Activated naive CD8-positive, alpha-beta T cell treated with anti-CD3 and anti-CD28 coated beads, Interleukin-2, amount 50 U/mL, for 24 hours (primary cell): ENCODE data around the gene PAFAH2.
"Not testable (repeated sequence)": the region's sequence is repeated elsewhere in the genome, so short reads cannot be mapped to it uniquely, and the experiment has no call there.

Experiments
- ATAC-seq: fragments of 150-1000 bp; cut with Tn5 transposase; one replicate; pipeline ENCODE4 v1.10.0; 2021
- DNase-seq: peaks from one replicate; pipeline ENCODE4 v3.0.0; 2021
- H3K27ac Mint-ChIP-seq: one replicate; pipeline ENCODE4 v1.8.0; 2021; ENCODE audit warnings: mild to moderate bottlenecking, mixed read lengths
- H3K27me3 Mint-ChIP-seq: one replicate; pipeline ENCODE4 v1.8.0; 2021; ENCODE audit warnings: mixed read lengths
- H3K36me3 Mint-ChIP-seq: one replicate; pipeline ENCODE4 v1.8.0; 2021; ENCODE audit warnings: low read depth, mixed read lengths
- H3K4me1 Mint-ChIP-seq: one replicate; pipeline ENCODE4 v1.8.0; 2021; ENCODE audit warnings: mixed read lengths
- H3K4me3 Mint-ChIP-seq: one replicate; pipeline ENCODE4 v1.8.0; 2021; ENCODE audit warnings: mild to moderate bottlenecking, moderate library complexity, mixed read lengths
- H3K9me3 Mint-ChIP-seq: one replicate; pipeline ENCODE4 v1.8.0; 2021; ENCODE audit warnings: mixed read lengths

The PAFAH2 gene

DNA sequence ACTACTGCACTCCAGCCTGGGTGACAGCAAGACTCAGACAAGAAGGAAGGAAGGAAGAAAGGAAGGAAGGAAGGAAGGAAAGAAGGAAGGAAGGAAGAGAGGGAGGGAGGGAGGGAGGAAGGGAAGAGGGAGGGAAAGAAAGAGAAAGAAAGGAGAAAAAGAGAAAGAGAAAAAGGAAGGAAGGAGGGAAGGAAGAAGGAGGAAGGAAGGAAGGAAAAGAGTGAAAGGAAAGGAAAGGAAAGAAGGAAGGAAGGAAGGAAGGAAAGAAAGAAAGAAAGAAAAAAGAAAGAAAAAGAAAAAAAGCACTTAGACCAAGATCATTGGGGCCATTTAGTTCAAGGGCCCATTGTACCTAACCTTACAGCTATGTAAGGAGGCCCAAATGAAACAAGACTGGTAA is 42.3 kb downstream of the PAFAH2 start:
- peaks cover 24% of the 10 kb centered on the region for H3K36me3 Mint-ChIP-seq
- no peaks in the 10 kb centered on the region for H3K9me3 Mint-ChIP-seq
- H3K4me3 Mint-ChIP-seq = no peak overlapping the region
- peaks cover 4% of the 10 kb centered on the region for H3K4me1 Mint-ChIP-seq
- ATAC-seq = no peak
- no peaks in the 10 kb centered on the region for H3K27me3 Mint-ChIP-seq
- no peak for DNase-seq
- H3K27ac Mint-ChIP-seq = no peak overlapping the region

DNA sequence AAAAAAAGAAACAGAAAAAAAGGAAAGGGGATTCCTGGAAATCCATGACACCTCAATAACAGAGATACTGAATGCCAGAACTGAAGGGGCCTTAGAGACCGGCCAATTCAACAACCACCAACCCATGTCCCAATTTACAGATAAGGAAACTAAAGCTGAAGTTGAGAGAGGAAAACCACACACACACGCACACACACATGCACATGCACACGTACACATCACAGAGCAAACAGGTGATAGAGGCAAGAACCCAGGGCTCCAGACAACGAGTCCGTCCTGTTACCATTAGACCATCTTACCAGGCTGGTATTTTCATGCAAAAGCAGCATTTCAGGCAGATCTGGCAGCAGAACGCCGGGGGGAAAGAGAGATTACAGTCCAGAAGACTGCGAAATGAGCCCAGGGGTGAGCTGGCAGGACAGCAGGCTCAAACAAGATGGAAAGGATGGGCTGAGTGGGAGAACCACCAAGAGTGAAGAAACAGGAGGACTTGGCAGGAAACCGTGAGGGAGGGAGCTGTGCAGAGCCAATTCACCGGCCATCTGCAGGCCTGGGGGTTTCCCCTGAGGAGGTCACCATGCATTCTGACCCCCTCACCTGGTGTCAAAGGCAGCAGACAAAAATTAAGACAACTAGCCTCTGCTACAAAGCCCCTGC is 43.5 kb downstream of the PAFAH2 start:
- ATAC-seq (no peak), DNase-seq (no peak)
- peaks cover 13% of the 10 kb centered on the region for H3K36me3 Mint-ChIP-seq
- no peak overlapping the region for H3K27ac Mint-ChIP-seq
- H3K4me3 Mint-ChIP-seq = no peak overlapping the region
- no peaks in the 10 kb centered on the region for H3K9me3 Mint-ChIP-seq
- peaks cover 4% of the 10 kb centered on the region for H3K4me1 Mint-ChIP-seq
- H3K27me3 Mint-ChIP-seq = no peaks in the 10 kb centered on the region

DNA sequence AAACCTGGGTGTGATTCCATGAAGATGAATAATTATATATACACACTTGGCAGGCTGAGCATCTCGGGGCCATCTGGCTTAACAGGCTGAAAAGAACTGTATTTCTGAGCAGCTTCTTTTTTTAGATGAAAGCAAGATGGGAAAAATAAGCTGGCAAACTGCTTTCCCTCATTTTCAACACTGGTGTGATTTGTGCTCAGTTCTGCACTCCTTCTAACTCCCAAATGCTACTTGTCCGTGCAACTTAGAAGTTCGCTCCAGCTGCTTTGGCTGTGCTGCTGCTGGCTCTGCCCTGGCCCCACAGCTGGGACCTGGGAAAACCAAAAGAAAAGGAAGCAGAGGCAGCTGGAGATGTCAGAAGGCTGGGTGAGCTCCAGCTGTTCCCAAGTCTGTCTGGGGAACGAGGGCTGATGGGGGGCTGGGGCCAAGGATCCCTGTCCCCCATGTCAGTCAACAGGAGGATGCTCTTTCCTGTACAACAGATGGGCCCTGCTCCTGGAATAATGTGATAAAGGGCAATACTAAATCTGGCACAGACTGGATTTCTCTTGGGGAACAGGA is 44.9 kb downstream of the PAFAH2 start:
- no peak overlapping the region for H3K27ac Mint-ChIP-seq
- H3K4me3 Mint-ChIP-seq = no peak overlapping the region
- no peak for ATAC-seq
- H3K36me3 Mint-ChIP-seq = no peaks in the 10 kb centered on the region
- H3K27me3 Mint-ChIP-seq = no peaks in the 10 kb centered on the region
- H3K4me1 Mint-ChIP-seq = peaks cover 4% of the 10 kb centered on the region
- DNase-seq = no peak
- no peaks in the 10 kb centered on the region for H3K9me3 Mint-ChIP-seq

DNA sequence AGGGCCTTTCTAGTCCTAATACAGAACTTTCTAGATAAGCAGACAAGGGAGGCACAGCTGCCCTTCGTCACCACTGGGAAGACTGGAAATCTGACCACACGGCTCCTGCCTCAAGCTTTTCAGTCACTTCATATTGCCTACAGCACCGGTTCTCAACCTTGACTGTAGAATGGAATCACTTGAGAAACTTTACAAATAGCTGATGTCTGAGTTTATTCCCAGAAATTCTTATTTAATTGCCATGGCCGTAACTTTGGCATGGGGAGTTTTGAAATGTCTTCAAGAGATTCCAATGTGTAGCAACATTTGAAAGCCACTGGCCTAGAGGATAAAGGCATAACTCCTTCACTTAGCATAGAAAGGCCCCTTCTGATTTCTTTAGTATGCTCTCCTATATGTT is 49.2 kb downstream of the PAFAH2 start:
- no peaks in the 10 kb centered on the region for H3K36me3 Mint-ChIP-seq
- no peak for ATAC-seq

DNA sequence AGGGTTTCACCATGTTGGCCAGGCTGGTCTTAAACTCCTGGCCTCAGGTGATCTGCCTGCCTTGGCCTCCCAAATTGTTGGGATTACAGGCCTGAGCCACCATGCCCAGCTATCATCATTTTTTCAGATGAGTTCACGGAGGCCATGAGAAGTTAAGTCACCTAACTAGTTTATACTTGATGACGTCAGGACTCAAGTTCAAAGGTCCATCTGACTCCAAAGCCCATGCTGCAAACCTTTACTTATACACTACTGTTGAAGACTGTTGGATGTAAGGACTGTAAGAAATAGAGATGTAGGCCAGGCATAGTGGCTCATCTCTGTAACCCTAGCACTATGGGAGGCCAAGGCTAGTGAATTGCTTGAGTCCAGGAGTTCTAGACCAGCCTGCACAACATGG is 50.8 kb downstream of the PAFAH2 start:
- Mint-ChIP-seq H3K27ac (no peak overlapping the region), H3K4me1 (no peaks in the 10 kb centered on the region), H3K4me3 (no peak overlapping the region), H3K36me3 (no peaks in the 10 kb centered on the region), H3K27me3 (no peaks in the 10 kb centered on the region), H3K9me3 (peaks cover 12% of the 10 kb centered on the region)
- no peak for ATAC-seq
- no peak for DNase-seq

More for the DNA sequence above, 49.2 kb downstream of the PAFAH2 start:
- Mint-ChIP-seq H3K4me3 (no peak overlapping the region), H3K9me3 (peaks cover 5% of the 10 kb centered on the region), H3K27ac (no peak overlapping the region), H3K4me1 (no peaks in the 10 kb centered on the region), H3K27me3 (no peaks in the 10 kb centered on the region)
- DNase-seq = no peak

DNA sequence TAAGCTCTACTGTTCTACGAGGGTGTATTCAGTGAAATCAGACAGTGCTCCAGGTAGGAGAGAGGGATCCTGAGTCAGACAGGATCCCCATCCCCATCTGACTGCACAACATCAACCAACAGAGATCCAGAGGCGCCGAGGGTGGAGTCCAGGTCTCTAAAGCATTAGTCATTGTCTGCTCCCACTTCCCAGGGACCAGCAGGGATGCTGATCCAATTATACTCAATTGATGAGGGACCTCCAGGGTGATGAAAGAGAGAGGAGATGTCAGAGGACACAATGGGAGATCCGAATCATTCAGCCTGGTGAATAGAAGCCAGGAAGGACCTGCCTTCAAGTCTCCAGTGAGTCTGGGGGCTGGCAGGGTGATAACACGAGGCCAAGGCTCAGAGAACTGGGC is 52.1 kb downstream of the PAFAH2 start:
- Mint-ChIP-seq H3K36me3 (no peaks in the 10 kb centered on the region), H3K27ac (no peak overlapping the region), H3K4me3 (no peak overlapping the region), H3K27me3 (no peaks in the 10 kb centered on the region), H3K9me3 (peaks cover 12% of the 10 kb centered on the region), H3K4me1 (no peaks in the 10 kb centered on the region)
- DNase-seq = no peak
- ATAC-seq = no peak

DNA sequence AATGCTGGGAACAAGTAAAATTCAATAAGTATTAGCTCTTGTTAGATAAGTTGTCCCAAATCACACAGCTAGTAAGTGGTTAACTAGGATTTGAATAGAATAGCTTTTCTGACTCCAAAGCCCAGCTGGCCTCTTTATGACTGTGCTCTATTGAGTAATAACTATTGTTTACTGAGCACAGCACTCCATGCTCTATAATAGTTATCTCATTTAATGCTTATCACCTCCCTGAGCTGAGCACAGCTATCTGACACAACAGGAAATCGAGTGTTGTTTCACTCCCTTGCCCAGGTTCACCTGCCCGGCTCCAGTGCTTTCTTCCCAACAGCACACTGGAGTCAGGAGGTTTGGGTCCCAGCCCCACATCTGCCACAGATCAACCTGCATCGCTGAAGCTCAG is 52.9 kb downstream of the PAFAH2 start:
- no peaks in the 10 kb centered on the region for H3K36me3 Mint-ChIP-seq
- H3K27ac Mint-ChIP-seq = no peak overlapping the region
- H3K4me1 Mint-ChIP-seq = no peaks in the 10 kb centered on the region
- H3K4me3 Mint-ChIP-seq = no peak overlapping the region
- peaks cover 12% of the 10 kb centered on the region for H3K9me3 Mint-ChIP-seq
- DNase-seq = no peak
- H3K27me3 Mint-ChIP-seq = no peaks in the 10 kb centered on the region
- no peak for ATAC-seq

DNA sequence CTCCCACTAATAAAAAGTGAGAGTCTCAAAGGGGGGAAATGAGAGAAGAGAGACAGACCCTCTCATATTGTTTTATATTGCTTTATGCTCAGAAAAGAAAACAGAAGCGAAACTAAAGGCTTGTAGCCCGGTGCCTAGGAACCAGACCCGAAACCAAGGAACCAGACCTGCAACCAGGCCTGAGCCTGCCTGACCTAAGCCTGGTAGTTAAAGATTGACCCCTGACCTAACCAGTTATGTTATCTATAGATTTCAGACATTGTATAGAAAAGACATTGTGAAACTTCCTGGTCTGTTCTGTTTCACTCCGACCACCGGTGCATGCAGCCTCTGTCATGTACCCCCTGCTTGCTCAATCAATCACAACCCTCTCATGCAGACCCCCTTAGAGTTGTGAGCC is 54.4 kb downstream of the PAFAH2 start:
- H3K9me3 Mint-ChIP-seq = peaks cover 12% of the 10 kb centered on the region
- not testable (repeated sequence) for H3K27ac Mint-ChIP-seq, H3K4me1 Mint-ChIP-seq, H3K36me3 Mint-ChIP-seq, H3K27me3 Mint-ChIP-seq, DNase-seq, ATAC-seq, H3K4me3 Mint-ChIP-seq

DNA sequence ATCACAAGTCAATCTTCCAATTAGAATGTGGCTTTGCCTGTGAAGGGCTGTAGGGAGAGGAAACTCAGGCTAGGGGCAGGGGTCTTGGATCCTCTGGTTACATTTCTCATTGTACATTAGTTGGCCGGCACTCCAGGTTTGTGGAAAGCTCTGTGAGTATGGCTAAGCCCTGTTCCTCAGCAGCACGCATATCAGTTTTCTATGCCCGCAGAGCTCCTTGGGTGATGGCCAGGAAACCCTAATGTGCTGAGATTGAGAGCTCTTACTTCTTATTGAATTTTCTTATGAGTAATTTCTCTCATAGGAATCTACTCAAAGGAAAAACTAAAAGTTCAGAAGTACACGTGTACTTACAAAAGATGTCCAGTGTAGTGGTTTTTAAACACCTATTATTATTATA is 60.9 kb downstream of the PAFAH2 start:
- no peak overlapping the region for H3K4me3 Mint-ChIP-seq
- H3K27me3 Mint-ChIP-seq = no peaks in the 10 kb centered on the region
- no peaks in the 10 kb centered on the region for H3K36me3 Mint-ChIP-seq
- ATAC-seq = no peak
- DNase-seq = no peak
- peaks cover 5% of the 10 kb centered on the region for H3K4me1 Mint-ChIP-seq
- no peak overlapping the region for H3K27ac Mint-ChIP-seq
- no peaks in the 10 kb centered on the region for H3K9me3 Mint-ChIP-seq

DNA sequence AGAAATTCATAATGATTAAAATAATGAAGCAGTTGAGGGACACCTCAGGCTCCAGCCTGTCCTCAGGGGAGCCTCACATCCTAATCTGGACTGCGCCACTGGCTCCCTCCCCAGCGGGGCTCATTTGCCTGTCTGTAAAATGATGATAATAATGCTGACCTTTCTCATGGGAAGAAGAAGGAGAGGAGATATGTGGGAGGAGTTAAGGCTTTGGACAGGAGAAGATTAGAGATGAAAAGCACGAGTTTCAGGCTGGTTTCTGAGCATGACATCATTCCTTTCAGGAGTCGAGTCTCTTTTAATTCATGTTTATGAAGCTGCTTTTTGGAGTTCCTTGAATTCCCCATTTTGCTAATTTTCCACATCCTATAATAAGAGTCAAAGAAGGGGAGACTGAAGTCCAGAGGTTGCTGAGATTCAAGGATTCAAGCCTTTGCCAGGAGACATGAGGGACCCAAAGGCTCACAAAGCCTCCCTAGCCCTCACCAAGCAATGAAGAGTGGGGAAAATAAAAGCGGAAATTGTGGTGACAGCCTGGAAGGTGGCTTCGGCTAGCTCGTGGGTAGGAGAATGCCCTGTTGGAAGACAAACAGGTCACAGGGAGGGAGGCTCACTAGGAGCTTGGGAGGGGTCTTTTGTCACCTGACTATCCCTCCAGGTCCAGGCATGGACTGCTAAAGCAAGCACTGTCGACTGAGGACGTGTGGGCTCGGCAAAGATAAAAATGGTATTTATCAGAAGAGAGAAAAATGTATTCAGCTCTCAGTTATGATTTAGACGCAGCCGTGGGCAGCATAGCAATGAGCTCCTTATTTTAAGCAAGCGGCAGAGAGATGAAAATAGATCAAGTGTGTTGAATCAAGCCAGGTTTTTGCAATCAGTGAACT is 64.1 kb downstream of the PAFAH2 start:
- no peak overlapping the region for H3K27ac Mint-ChIP-seq
- ATAC-seq = no peak
- no peaks in the 10 kb centered on the region for H3K27me3 Mint-ChIP-seq
- no peaks in the 10 kb centered on the region for H3K36me3 Mint-ChIP-seq
- H3K9me3 Mint-ChIP-seq = no peaks in the 10 kb centered on the region
- H3K4me3 Mint-ChIP-seq = no peak overlapping the region
- peaks cover 5% of the 10 kb centered on the region for H3K4me1 Mint-ChIP-seq
- no peak for DNase-seq

DNA sequence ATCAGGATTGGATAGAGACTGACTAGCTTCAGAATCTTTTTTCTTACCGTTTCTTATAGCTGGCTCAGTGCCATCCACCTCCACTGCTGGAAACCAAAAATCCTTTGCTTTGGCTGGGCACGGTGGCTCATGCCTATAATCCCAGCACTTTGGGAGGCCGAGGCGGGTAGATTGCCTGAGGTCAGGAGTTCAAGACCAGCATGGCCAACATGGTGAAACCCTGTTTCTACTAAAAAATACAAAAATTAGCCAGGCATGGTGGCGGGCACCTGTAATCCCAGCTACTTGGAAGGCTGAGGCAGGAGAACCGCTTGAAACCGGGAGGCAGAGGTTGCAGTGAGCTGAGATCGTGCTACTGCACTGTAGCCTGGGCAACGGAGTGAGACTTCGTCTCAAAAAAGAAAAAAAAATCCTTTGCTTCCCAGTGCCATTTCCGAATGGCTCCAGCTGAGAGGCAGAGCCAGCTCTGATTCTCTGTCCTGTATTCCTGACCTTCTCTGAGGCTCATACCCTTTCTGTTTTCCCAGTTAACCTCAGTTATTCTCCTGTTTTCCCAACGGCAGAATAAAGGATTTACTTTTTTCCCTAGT is 65.0 kb downstream of the PAFAH2 start:
- not testable (repeated sequence) for H3K4me3 Mint-ChIP-seq, DNase-seq, ATAC-seq, H3K27me3 Mint-ChIP-seq, H3K4me1 Mint-ChIP-seq, H3K27ac Mint-ChIP-seq, H3K9me3 Mint-ChIP-seq, H3K36me3 Mint-ChIP-seq

DNA sequence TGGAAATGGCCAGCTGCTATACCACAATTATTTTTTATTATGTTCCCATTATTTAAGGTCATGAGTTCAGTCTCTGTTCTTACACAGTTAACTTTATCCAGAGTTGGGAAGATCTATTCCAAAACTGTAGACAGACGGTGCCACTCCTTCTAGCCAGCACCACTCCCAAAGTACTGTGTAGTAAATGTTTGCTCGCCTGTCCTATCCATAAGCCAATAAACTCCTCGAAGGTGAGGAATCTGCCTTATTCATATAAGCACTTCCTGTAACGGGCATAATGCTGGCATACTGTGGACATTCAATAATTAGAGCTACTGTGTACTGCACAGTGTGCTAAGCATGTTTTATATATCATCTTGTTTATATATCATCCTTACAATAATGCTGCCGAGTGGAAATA is 65.5 kb downstream of the PAFAH2 start:
- Mint-ChIP-seq H3K27me3 (no peaks in the 10 kb centered on the region), H3K36me3 (no peaks in the 10 kb centered on the region), H3K4me3 (no peak overlapping the region), H3K27ac (no peak overlapping the region), H3K9me3 (no peaks in the 10 kb centered on the region), H3K4me1 (peaks cover 5% of the 10 kb centered on the region)
- no peak for ATAC-seq
- no peak for DNase-seq

DNA sequence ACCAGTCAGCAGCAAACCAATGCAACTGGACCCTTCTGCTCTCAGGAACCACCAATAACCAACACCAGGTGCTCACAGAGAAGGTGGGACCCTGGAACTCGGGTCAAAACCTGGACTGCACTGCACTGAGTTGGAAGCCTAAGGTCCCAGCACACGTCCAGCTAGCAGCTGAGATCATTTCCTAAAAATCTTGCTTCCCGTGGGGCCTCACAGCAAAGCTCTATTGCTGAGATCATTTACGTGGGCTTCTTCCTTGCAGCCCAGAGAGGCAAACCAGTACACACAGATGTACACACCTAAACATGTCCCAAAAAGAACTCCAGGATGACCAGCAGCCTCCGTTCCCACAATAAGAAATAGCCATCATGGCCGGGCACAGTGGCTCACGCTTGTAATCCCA is 68.8 kb downstream of the PAFAH2 start:
- peaks cover under 1% of the 10 kb centered on the region for H3K27me3 Mint-ChIP-seq
- H3K4me1 Mint-ChIP-seq = peaks cover 8% of the 10 kb centered on the region
- H3K9me3 Mint-ChIP-seq = no peaks in the 10 kb centered on the region
- no peaks in the 10 kb centered on the region for H3K36me3 Mint-ChIP-seq
- no peak overlapping the region for H3K27ac Mint-ChIP-seq
- ATAC-seq (no peak), DNase-seq (no peak)
- no peak overlapping the region for H3K4me3 Mint-ChIP-seq

DNA sequence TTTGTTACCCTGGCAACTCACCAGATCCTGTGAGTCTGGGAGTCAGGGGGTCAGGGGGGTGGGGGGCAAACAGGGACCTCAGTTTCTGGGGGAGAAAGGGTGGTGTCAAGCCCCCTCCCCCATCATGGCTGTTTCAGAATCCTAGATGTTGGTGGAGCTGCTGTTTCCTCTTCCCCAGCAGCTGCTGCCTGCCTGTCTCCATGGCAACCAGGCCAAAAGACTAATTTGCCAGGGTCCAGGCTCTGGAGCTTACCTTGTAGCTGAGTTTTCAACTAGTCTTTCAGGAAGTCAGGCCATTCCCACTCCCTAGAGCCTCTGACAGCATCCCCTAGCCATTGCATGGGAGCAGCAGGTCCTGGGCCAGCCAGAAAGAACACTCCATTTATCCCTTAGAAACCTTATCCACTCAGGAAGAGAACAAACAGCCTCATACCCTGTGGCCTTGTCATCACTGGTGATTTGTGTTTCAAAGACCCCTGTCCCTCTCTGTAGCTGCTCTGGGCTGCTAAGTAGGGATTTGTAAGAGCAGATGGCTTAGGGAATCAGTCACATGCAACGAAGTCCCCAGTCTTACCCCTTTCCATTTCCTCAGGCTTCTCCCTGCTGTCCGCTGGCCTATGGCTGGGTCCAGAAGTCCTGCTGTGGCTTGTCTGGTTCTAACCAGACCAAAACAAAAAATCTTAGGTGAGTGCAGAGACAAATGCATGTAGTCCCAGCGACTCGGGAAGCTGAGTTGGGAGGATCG is 70.2 kb downstream of the PAFAH2 start:
- Mint-ChIP-seq H3K36me3 (no peaks in the 10 kb centered on the region), H3K27me3 (peaks cover 9% of the 10 kb centered on the region), H3K4me1 (peaks cover 13% of the 10 kb centered on the region), H3K27ac (no peak overlapping the region), H3K9me3 (no peaks in the 10 kb centered on the region), H3K4me3 (no peak overlapping the region)
- ATAC-seq = no peak
- no peak for DNase-seq
